GM15510 (cell line): ENCODE measurements around the gene FSD1L.

ENCODE experiments used
- POLR2A ChIP-seq: IDR thresholded peaks from 3 replicates; pipeline ENCODE4 v1.6.1; 2011; ENCODE audit warnings: borderline replicate concordance; ENCODE audit not compliant: insufficient read length; ENCODE audit errors: extremely low read depth

The FSD1L gene

DNA sequence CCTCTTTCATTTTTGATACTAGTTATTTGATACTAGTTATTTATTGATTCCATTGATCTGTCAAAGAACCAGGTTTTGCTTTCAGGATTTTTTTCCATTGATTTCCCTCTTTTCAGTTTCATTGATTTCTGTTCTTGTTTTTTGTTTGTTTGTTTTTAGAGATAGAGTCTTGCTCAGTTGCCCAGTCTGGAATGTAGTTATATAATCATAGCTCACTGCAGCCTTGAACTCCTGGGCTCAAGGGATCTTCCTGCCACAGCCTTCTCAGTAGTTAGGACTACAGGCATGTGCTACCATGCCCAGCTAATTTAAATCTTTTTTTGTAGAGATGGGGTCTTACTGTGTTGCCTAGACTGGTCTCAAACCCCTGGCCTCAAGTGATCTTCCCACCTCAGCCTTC lies 49.9 kb downstream of the FSD1L start:
- no peak for TF ChIP-seq POLR2A

DNA sequence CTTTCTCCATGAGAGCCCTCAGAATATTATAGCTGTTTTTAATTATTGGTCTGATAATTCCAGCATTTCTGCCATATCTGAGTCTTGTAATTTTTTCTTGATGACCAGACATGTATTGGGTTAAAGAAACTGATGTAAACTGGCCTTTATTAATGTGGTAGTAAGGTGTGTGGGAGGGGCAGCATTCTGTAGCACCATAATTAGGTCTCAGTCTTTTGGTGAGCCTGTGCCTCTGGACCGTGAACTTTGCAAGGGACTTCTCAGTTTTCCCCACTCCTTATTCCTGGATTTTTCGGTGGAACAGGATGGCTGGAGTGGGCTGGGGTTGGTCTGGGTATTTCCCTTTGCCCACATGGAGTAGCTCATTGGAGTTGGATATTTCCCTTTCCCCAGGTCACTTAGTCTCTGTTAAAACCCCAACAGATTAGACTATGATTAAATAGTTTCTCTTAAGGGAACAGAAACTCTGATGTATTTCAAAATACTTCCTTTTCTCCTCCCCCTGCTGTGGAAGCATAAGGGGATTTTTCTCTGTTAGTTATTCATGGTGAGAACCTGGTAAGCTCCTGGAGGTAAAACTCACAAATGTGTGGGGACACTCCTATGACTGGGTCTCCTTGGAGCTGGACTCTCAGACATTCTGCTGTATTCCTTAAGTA lies 52.4 kb downstream of the FSD1L start:
- TF ChIP-seq POLR2A: no peak

GRCh38 chr9:105501414-105501813 lies 53.6 kb downstream of the FSD1L start:
- no peak for TF ChIP-seq POLR2A

- TF ChIP-seq POLR2A: no peak
Measured at GRCh38 chr9:105502276-105502675, 54.4 kb downstream of the FSD1L start.

GRCh38 chr9:105503881-105504280 lies 56.0 kb downstream of the FSD1L start:
- no peak for TF ChIP-seq POLR2A

DNA sequence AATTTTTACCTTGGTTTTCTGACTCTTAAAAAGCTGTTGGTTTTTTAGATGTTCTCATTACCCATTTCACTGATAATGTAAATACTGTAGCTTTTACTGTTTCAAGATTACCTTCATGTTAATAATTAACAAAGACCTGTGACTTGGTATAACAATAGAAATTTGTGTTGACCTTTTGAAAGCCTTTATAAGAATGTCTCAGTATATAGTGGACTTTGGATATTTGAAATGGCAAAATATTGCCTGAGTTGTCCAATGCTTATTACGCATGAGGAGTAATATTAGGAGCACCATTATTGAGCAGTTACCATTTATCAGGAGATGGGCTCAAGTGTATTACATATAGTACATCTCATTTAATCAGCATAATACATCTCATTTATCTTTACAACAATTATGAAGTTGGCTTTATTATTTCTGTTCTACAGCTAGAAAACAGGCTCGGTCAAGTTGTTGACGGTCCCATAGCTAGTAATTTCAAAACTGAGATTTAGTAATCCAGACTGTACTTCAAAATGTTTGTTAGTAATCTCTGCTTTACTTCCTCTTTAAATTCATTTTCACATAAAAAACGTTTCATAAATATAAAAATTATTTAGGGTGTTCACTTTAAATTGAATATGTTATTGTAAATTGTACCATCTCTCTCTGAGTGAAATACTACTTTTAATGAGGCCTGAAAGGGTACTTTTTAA lies 59.4 kb downstream of the FSD1L start:
- no peak for TF ChIP-seq POLR2A

DNA sequence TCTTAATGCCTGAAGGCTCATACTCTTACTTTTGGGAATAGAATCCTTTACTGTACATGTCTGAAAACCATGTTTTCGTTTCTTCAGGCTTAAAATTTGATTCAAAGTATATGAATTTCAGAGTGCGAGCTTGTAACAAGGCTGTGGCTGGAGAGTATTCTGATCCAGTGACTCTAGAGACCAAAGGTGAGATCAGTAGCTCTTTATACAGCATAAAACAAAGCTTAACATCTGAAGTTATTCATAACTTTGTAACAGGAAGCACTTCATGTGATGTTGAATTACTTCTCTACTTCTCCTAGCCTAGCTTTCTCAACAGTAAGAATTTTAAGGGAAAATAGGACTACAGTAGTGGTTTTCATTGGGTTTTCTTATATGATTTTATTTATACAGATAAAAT lies 60.7 kb downstream of the FSD1L start:
- TF ChIP-seq POLR2A: no peak

DNA sequence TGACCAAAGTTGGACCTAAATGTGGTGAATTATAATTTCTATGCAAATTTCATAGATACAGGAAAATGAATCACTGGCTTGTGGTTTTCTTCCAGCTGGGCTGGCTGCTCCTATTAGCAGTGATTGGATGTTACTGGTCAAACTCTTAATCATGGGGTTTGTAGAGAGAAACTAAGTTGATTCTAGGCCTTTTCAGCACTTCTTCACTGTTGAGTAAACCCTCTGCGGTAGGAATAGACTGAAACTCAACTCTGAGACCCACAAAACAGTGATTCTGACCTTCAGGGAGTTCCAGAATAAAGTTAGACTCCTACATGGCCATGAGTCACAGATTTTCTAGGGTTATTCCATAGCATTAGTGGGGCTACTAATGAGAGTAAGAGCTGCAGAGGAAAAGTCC lies 62.2 kb downstream of the FSD1L start:
- no peak for TF ChIP-seq POLR2A

DNA sequence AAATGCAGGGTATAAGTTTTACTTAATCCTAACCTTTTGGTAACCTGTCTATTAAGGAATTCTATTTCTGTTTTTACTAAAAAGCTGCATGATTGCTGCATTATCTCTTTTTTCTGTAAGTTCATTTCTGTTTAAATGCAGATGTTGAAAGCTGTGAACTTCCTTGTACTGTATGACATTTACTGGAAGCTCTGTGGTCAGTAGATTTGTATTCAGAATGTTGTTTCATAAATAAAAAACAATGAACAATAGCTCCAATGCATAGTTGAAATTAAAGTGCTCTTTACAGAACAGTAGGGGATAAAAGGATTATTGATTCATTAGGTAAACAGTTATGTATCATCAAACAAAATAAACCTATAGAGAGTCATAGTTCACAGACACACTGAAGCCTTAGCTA lies 63.6 kb downstream of the FSD1L start:
- no peak for TF ChIP-seq POLR2A

DNA sequence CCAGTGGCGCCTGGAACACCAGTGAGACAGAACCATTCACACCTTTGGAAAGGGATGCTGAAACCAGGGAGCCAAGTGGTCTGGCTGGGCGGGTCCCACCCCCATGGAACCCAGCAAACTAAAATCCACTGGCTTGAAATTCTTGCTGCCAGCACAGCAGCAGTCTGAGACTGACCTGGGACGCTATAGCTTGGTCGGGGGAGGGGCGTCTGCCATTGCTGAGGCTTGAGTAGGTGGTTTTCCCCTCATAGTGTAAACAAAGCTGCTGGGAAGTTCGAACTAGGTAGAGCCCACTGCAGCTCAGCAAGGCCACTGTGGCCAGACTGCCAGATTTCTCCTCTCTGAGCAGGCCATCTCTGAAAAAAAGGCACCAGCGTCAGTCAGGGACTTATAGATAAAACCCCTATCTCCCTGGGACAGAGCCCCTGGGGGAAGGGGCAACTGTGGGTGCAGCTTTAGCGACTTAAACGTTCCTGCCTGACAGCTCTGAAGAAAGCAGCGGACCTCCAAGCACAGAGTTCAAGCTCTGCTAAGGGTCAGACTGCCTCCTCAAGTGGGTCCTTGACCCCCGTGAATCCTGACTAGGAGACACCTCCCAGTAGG lies 68.1 kb downstream of the FSD1L start:
- TF ChIP-seq POLR2A: no peak

GRCh38 chr9:105531530-105531929 lies 83.7 kb downstream of the FSD1L start:
- no peak for TF ChIP-seq POLR2A

GRCh38 chr9:105535920-105536668 lies 88.3 kb downstream of the FSD1L start:
- TF ChIP-seq POLR2A: no peak

DNA sequence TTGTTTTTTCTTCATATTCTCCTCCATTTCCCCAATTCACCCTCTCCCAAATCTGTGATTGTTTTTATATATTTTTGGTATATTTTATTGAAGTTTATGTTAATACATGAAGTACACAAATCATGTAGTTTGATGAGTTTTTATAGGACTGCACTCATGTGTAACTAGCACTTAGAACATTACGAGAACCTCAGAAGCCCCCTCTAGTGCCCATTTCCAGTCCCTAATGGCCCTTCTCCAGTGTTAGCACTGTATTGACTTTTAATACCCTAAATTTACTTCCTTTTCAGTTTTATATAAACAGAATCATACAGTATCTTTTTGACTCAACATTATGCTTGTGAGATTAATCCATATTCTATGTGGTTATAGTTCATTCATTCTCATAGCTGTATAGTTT lies 91.6 kb downstream of the FSD1L start:
- TF ChIP-seq POLR2A: no peak

DNA sequence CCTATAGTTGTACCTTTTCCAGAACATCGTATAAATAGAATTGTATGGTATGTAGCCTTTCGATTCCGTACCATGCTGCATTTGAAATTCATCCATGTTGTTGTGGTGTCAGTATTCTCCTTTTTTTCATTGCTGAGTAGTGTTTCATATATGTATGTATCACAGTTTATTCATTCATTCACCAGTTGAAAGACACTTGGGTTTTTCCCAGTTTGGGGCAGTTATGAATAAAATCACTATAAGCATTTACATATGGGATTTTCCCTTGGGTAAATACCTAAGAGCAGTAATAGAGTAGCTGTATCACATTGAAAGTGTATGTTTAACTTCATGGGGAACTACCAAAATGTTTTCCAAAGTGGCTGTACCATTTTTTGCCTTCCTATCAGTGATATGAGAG lies 94.0 kb downstream of the FSD1L start:
- no peak for TF ChIP-seq POLR2A

GRCh38 chr9:105554042-105554441 lies 106.2 kb downstream of the FSD1L start:
- no peak for TF ChIP-seq POLR2A
